Liver (tissue), 9 donors: Measurements from ENCODE around the gene AP5Z1. TPM values are rescaled to one million over a fixed set of nuclear protein-coding genes. Genes with fewer than 3 reads are reported as not detected.

Experiments
- DNase-seq: peaks from one replicate; pipeline ENCODE4 v3.0.0-alpha.2; 2017; ENCODE audit warnings: low spot score
- H3K27ac ChIP-seq, 2 donors: one replicate each; pipeline ENCODE4 v1.7.0; 2013; ENCODE audit warnings: inconsistent platforms in 2 of 2, low read length in 2 of 2, control low read depth in 1 of 2, low read depth in 1 of 2, mild to moderate bottlenecking in 1 of 2
- H3K27me3 ChIP-seq, 4 donors: one replicate each; pipeline versions ENCODE4 v1.6.1 to v1.7.0; 2013; ENCODE audit warnings: low read length in 3 of 4, inconsistent platforms in 1 of 4, mild to moderate bottlenecking in 1 of 4, moderate library complexity in 1 of 4; ENCODE audit not compliant: control insufficient read depth in 4 of 4, insufficient read depth in 4 of 4
- H3K36me3 ChIP-seq, 4 donors: one replicate each; pipeline versions ENCODE4 v1.6.1 to v1.7.0; 2013; ENCODE audit warnings: low read length in 3 of 4, mild to moderate bottlenecking in 3 of 4, low read depth in 1 of 4, moderate library complexity in 1 of 4; ENCODE audit not compliant: control insufficient read depth in 4 of 4, insufficient read depth in 3 of 4
- H3K4me1 ChIP-seq, 4 donors: one replicate each; pipeline versions ENCODE4 v1.6.1 to v1.7.0; 2013; ENCODE audit warnings: low read length in 3 of 4, mild to moderate bottlenecking in 3 of 4, moderate library complexity in 1 of 4; ENCODE audit not compliant: control insufficient read depth in 4 of 4, insufficient read depth in 4 of 4
- H3K4me3 ChIP-seq, 3 donors: one replicate each; pipeline versions ENCODE4 v1.6.1 to v1.7.0; 2013; ENCODE audit warnings: low read length in 3 of 3, control low read depth in 1 of 3, low read depth in 1 of 3, mild to moderate bottlenecking in 1 of 3
- H3K9ac ChIP-seq, 2 donors: one replicate each; pipeline ENCODE4 v1.7.0; 2013; ENCODE audit warnings: low read length in 2 of 2, mild to moderate bottlenecking in 2 of 2, moderate library complexity in 2 of 2, control low read depth in 1 of 2, low read depth in 1 of 2
- H3K9me3 ChIP-seq, 4 donors: one replicate each; pipeline versions ENCODE4 v1.6.1 to v1.7.0; 2013; ENCODE audit warnings: low read length in 3 of 4; ENCODE audit not compliant: control insufficient read depth in 4 of 4
- CTCF ChIP-seq: fragments of 150-350 bp; IDR thresholded peaks from 2 replicates; pipeline ENCODE4 v1.5.1; 2017; ENCODE audit warnings: improper control_type of control experiment, low read depth, low read length; ENCODE audit not compliant: missing input control
- EGR1 ChIP-seq, 2 donors: IDR thresholded peaks; 2 replicates each; pipeline ENCODE4 v1.6.1; 2016 to 2018; ENCODE audit warnings: antibody characterized with exemption in 2 of 2, low read depth in 2 of 2
- FOXA1 ChIP-seq: IDR thresholded peaks from 2 replicates; pipeline ENCODE4 v1.6.1; 2016; ENCODE audit warnings: antibody characterized with exemption
- FOXA2 ChIP-seq: IDR thresholded peaks from 2 replicates; pipeline ENCODE4 v1.6.1; 2016; ENCODE audit warnings: antibody characterized with exemption
- GABPA ChIP-seq, 2 donors: IDR thresholded peaks in 1 of 2; conservative IDR thresholded peaks in 1 of 2; 2 replicates each; pipeline ENCODE4 v1.6.1; 2016; ENCODE audit warnings: antibody characterized with exemption in 2 of 2, mild to moderate bottlenecking in 1 of 2, moderate library complexity in 1 of 2
- HNF4A ChIP-seq, 2 donors: conservative IDR thresholded peaks; 2 replicates each; pipeline ENCODE4 v1.6.1; 2016; ENCODE audit warnings: antibody characterized with exemption in 2 of 2, mild to moderate bottlenecking in 2 of 2
- HNF4G ChIP-seq: IDR thresholded peaks from 2 replicates; pipeline ENCODE4 v1.6.1; 2016; ENCODE audit warnings: antibody characterized with exemption
- JUND ChIP-seq, 2 donors: IDR thresholded peaks; 2 replicates each; pipeline ENCODE4 v1.6.1; 2016; ENCODE audit warnings: antibody characterized with exemption in 2 of 2
- NR2F2 ChIP-seq: IDR thresholded peaks from 2 replicates; pipeline ENCODE4 v1.6.1; 2016; ENCODE audit warnings: antibody characterized with exemption
- RAD21 ChIP-seq, 2 donors: IDR thresholded peaks; 2 replicates each; pipeline ENCODE4 v1.6.1; 2016; ENCODE audit warnings: antibody characterized with exemption in 2 of 2, mild to moderate bottlenecking in 2 of 2
- REST ChIP-seq: IDR thresholded peaks from 2 replicates; pipeline ENCODE4 v1.6.1; 2016; ENCODE audit warnings: antibody characterized with exemption, mild to moderate bottlenecking
- RXRA ChIP-seq, 2 donors: IDR thresholded peaks; 2 replicates each; pipeline ENCODE4 v1.6.1; 2017 to 2018; ENCODE audit warnings: antibody characterized with exemption in 2 of 2, mild to moderate bottlenecking in 1 of 2
- SP1 ChIP-seq: IDR thresholded peaks from 2 replicates; pipeline ENCODE4 v1.6.1; 2018; ENCODE audit warnings: antibody characterized with exemption, mild to moderate bottlenecking
- TAF1 ChIP-seq: conservative IDR thresholded peaks from 2 replicates; pipeline ENCODE4 v1.6.1; 2016; ENCODE audit warnings: antibody characterized with exemption, mild to moderate bottlenecking
- YY1 ChIP-seq: IDR thresholded peaks from 2 replicates; pipeline ENCODE4 v1.6.1; 2016; ENCODE audit warnings: antibody characterized with exemption, mild to moderate bottlenecking
- ZBTB33 ChIP-seq: IDR thresholded peaks from 2 replicates; pipeline ENCODE4 v1.6.1; 2016; ENCODE audit warnings: antibody characterized with exemption
- WGBS: extraction: QIAGEN DNeasy Blood & Tissue Kit; methylation state at CpG from one replicate; pipeline ENCODE4 v1.1.7; 2013; 5-methylcytosine and 5-hydroxymethylcytosine counted together
- polyA plus RNA-seq, 2 donors: library from polyadenylated mRNA; stranded (reverse) in 1 of 2; unstranded in 1 of 2; fragments of 200-250 nt in 1 of 2; fragments of >200 nt in 1 of 2; fragmentation: Nextera tagmentation in 1 of 2; extraction: Ambion mirVana in 1 of 2; gene quantifications; one replicate each; pipeline versions ENCODE4 v1.2.1 to v1.2.3, GENCODE V29; 2013 to 2015
- total RNA-seq, 2 donors: library from RNA; depleted of rRNA; stranded (reverse); fragments of >200 nt; gene quantifications; one replicate each; pipeline ENCODE4 v1.2.3, GENCODE V29; 2014
- TF ChIP-seq, protein P1 (sequence below): IDR thresholded peaks from 2 replicates; pipeline ENCODE4 v1.6.1; 2016; ENCODE audit warnings: antibody characterized with exemption
- TF ChIP-seq, protein P2 (sequence below): IDR thresholded peaks from 2 replicates; pipeline ENCODE4 v1.6.1; 2016; ENCODE audit warnings: antibody characterized with exemption
- donor health status: healthy.
- donor health status: healthy.
- donor health status: healthy.
- donor health status: healthy.
- donor health status: healthy.

The AP5Z1 gene
- total and polyA plus RNA-seq, 4 donors, result 10.2 to 16.0 (median 14.2) TPM

GRCh38 chr7:4814433-4814832 is 39.0 kb downstream of the AP5Z1 start:
- Histone ChIP-seq H3K36me3 (no peaks in the 10 kb centered on the region), H3K27me3 (no peaks in the 10 kb centered on the region), H3K27ac (no peak overlapping the region), H3K4me1 (no peaks in the 10 kb centered on the region), H3K4me3 (no peak overlapping the region), H3K9me3 (no peaks in the 10 kb centered on the region), H3K9ac (no peak overlapping the region)
- DNase-seq, result no peak
- no peak for TF ChIP-seq RAD21 (IDR thresholded peaks at IDR 0.05)
- TF ChIP-seq FOXA2, result no peak
- no peak for TF ChIP-seq RXRA (IDR thresholded peaks at IDR 0.05)
- TF ChIP-seq ZBTB33, result no peak
- no peak for TF ChIP-seq HNF4A (conservative IDR thresholded peaks at IDR 0.05)
- TF ChIP-seq, protein P1, sequence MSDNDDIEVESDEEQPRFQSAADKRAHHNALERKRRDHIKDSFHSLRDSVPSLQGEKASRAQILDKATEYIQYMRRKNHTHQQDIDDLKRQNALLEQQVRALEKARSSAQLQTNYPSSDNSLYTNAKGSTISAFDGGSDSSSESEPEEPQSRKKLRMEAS, result no peak
- TF ChIP-seq SP1, result no peak
- no peak for TF ChIP-seq REST
- TF ChIP-seq CTCF, result no peak
- no peak for TF ChIP-seq GABPA (IDR thresholded peaks at IDR 0.05 in 1 of 2, conservative IDR thresholded peaks at IDR 0.05 in 1 of 2)
- no peak for TF ChIP-seq NR2F2
- no peak for TF ChIP-seq EGR1 (IDR thresholded peaks at IDR 0.05; ENCODE audit: low read depth in 2 of 2)
- no peak for TF ChIP-seq YY1
- TF ChIP-seq JUND (IDR thresholded peaks at IDR 0.05), result no peak
- no peak for TF ChIP-seq HNF4G
- TF ChIP-seq TAF1, result no peak
- TF ChIP-seq FOXA1, result no peak
- TF ChIP-seq, protein P2, sequence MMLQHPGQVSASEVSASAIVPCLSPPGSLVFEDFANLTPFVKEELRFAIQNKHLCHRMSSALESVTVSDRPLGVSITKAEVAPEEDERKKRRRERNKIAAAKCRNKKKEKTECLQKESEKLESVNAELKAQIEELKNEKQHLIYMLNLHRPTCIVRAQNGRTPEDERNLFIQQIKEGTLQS, result no peak
- WGBS, result 76% methylated on average over 14 of the region's 14 CpGs
